ENCODE measurements around the gene PFKFB1. TPM values are rescaled to one million over a fixed set of nuclear protein-coding genes. Genes with fewer than 3 reads are reported as not detected.

PFKFB1 gene
- total and polyA plus RNA-seq, 4 donors = 2.9 to 19.2 (median 7.3) TPM

DNA sequence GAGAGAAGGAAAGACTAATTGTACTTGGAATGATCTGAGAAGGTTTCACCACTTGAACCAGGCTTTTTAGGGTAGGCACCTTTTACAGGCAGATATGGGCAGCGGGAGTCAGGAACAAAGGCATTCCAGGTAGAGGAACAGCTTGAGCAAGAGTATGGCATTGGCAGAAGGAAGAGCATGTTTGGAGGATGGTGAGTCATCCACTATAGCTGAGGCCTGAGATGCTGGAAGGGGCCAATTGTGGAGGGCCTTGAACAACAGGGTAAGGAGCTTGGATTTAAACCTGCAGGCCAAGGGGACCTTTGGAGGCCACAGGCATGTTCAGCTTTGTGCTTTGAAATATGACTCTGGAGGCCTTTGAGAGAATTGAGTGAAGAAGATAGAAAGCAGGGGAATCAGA lies 32.2 kb downstream of the PFKFB1 start:
- Histone ChIP-seq H3K9ac (ENCODE audit: low read depth in 1 of 2, low read length in 2 of 2) (no peak overlapping the region), H3K27ac (ENCODE audit: low read depth in 1 of 2, low read length in 2 of 2) (no peak overlapping the region), H3K4me3 (ENCODE audit: low read depth in 1 of 3, low read length in 3 of 3) (no peak overlapping the region), H3K36me3 (ENCODE audit: control insufficient read depth in 4 of 4, insufficient read depth in 3 of 4, low read depth in 1 of 4, low read length in 3 of 4) (peaks cover 0 to 15% (median 6%) of the 10 kb centered on the region in 4 donors), H3K4me1 (ENCODE audit: control insufficient read depth in 4 of 4, insufficient read depth in 4 of 4, low read length in 3 of 4) (no peaks in the 10 kb centered on the region), H3K9me3 (ENCODE audit: control insufficient read depth in 4 of 4, low read length in 3 of 4) (no peaks in the 10 kb centered on the region), H3K27me3 (ENCODE audit: control insufficient read depth in 4 of 4, insufficient read depth in 4 of 4, low read length in 3 of 4) (peaks cover 0 to 4% (median 0%) of the 10 kb centered on the region in 4 donors)
- WGBS = 93% methylated on average over 1 of the region's 1 CpG
- no peak for DNase-seq (ENCODE audit: low spot score)
- no peak for TF ChIP-seq FOXA2 (IDR thresholded peaks at IDR 0.05)
- no peak for TF ChIP-seq GABPA (IDR thresholded peaks at IDR 0.05 in 1 of 2, conservative IDR thresholded peaks at IDR 0.05 in 1 of 2)
- TF ChIP-seq, protein P1, sequence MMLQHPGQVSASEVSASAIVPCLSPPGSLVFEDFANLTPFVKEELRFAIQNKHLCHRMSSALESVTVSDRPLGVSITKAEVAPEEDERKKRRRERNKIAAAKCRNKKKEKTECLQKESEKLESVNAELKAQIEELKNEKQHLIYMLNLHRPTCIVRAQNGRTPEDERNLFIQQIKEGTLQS (IDR thresholded peaks at IDR 0.05) = no peak
- TF ChIP-seq RAD21 (IDR thresholded peaks at IDR 0.05) = no peak
- TF ChIP-seq, protein P2, sequence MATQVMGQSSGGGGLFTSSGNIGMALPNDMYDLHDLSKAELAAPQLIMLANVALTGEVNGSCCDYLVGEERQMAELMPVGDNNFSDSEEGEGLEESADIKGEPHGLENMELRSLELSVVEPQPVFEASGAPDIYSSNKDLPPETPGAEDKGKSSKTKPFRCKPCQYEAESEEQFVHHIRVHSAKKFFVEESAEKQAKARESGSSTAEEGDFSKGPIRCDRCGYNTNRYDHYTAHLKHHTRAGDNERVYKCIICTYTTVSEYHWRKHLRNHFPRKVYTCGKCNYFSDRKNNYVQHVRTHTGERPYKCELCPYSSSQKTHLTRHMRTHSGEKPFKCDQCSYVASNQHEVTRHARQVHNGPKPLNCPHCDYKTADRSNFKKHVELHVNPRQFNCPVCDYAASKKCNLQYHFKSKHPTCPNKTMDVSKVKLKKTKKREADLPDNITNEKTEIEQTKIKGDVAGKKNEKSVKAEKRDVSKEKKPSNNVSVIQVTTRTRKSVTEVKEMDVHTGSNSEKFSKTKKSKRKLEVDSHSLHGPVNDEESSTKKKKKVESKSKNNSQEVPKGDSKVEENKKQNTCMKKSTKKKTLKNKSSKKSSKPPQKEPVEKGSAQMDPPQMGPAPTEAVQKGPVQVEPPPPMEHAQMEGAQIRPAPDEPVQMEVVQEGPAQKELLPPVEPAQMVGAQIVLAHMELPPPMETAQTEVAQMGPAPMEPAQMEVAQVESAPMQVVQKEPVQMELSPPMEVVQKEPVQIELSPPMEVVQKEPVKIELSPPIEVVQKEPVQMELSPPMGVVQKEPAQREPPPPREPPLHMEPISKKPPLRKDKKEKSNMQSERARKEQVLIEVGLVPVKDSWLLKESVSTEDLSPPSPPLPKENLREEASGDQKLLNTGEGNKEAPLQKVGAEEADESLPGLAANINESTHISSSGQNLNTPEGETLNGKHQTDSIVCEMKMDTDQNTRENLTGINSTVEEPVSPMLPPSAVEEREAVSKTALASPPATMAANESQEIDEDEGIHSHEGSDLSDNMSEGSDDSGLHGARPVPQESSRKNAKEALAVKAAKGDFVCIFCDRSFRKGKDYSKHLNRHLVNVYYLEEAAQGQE (IDR thresholded peaks at IDR 0.05) = no peak
- no peak for TF ChIP-seq NR2F2 (IDR thresholded peaks at IDR 0.05)
- TF ChIP-seq FOXA1 (IDR thresholded peaks at IDR 0.05) = no peak
- TF ChIP-seq, protein P3, sequence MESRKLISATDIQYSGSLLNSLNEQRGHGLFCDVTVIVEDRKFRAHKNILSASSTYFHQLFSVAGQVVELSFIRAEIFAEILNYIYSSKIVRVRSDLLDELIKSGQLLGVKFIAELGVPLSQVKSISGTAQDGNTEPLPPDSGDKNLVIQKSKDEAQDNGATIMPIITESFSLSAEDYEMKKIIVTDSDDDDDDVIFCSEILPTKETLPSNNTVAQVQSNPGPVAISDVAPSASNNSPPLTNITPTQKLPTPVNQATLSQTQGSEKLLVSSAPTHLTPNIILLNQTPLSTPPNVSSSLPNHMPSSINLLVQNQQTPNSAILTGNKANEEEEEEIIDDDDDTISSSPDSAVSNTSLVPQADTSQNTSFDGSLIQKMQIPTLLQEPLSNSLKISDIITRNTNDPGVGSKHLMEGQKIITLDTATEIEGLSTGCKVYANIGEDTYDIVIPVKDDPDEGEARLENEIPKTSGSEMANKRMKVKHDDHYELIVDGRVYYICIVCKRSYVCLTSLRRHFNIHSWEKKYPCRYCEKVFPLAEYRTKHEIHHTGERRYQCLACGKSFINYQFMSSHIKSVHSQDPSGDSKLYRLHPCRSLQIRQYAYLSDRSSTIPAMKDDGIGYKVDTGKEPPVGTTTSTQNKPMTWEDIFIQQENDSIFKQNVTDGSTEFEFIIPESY (IDR thresholded peaks at IDR 0.05) = no peak
- no peak for TF ChIP-seq JUND (IDR thresholded peaks at IDR 0.05)
- TF ChIP-seq HNF4A (conservative IDR thresholded peaks at IDR 0.05) = no peak
- TF ChIP-seq YY1 (IDR thresholded peaks at IDR 0.05) = no peak
- no peak for TF ChIP-seq SP1 (IDR thresholded peaks at IDR 0.05)
- no peak for TF ChIP-seq EGR1 (IDR thresholded peaks at IDR 0.05; ENCODE audit: low read depth in 2 of 2)
- no peak for TF ChIP-seq TAF1 (conservative IDR thresholded peaks at IDR 0.05)
- no peak for TF ChIP-seq HNF4G (IDR thresholded peaks at IDR 0.05)
- no peak for TF ChIP-seq RXRA (IDR thresholded peaks at IDR 0.05)
- TF ChIP-seq, protein P4, sequence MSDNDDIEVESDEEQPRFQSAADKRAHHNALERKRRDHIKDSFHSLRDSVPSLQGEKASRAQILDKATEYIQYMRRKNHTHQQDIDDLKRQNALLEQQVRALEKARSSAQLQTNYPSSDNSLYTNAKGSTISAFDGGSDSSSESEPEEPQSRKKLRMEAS (IDR thresholded peaks at IDR 0.05) = no peak

DNA sequence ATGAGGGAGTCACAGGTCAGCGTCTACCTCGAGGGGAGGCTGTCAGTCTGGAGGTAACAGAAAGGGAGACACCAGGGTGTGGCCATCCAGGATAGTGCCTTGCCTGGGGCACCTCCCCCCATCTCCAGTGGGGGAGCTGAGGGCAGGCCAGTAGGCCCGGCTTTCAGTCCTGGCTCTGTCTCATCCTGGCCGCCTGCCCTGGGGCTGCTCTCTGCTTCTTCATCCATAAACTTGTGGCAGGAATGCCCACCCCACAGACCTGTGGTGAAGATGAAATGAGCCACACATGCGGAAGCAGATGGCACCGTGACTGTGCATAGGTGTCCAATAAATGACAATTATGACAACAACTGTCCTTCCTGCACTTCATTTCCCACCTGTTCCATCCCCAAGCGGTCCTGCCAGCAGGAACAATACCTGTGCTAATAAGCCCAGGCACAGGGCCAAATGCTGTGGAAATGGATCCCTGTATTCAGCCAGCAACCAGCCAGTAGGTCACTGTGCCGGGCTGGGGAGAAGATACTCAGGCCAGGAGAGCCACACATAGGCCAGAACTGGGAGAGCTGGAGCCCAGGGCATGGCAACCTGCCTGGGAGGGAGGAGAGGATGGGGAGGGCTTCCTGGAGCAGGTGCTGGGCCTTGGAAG lies 43.1 kb downstream of the PFKFB1 start:
- no peak overlapping the region for H3K4me3 ChIP-seq (ENCODE audit: low read depth in 1 of 3, low read length in 3 of 3)
- DNase-seq (ENCODE audit: low spot score) = no peak
- H3K36me3 ChIP-seq (ENCODE audit: control insufficient read depth in 4 of 4, insufficient read depth in 3 of 4, low read depth in 1 of 4, low read length in 3 of 4) = peaks cover 0 to 24% (median 11%) of the 10 kb centered on the region in 4 donors
- no peaks in the 10 kb centered on the region for H3K9me3 ChIP-seq (ENCODE audit: control insufficient read depth in 4 of 4, low read length in 3 of 4)
- no peak overlapping the region for H3K9ac ChIP-seq (ENCODE audit: low read depth in 1 of 2, low read length in 2 of 2)
- H3K4me1 ChIP-seq (ENCODE audit: control insufficient read depth in 4 of 4, insufficient read depth in 4 of 4, low read length in 3 of 4) = no peaks in the 10 kb centered on the region
- H3K27ac ChIP-seq (ENCODE audit: low read depth in 1 of 2, low read length in 2 of 2) = no peak overlapping the region
- H3K27me3 ChIP-seq (ENCODE audit: control insufficient read depth in 4 of 4, insufficient read depth in 4 of 4, low read length in 3 of 4) = no peaks in the 10 kb centered on the region
- WGBS = 70% methylated on average over 8 of the region's 8 CpGs
- TF ChIP-seq, protein P2 (IDR thresholded peaks at IDR 0.05) = no peak
- TF ChIP-seq, protein P1 (IDR thresholded peaks at IDR 0.05) = no peak
- TF ChIP-seq YY1 (IDR thresholded peaks at IDR 0.05) = no peak
- TF ChIP-seq, protein P4 (IDR thresholded peaks at IDR 0.05) = no peak
- TF ChIP-seq TAF1 (conservative IDR thresholded peaks at IDR 0.05) = no peak
- no peak for TF ChIP-seq RAD21 (IDR thresholded peaks at IDR 0.05)
- TF ChIP-seq HNF4G (IDR thresholded peaks at IDR 0.05) = no peak
- TF ChIP-seq EGR1 (IDR thresholded peaks at IDR 0.05; ENCODE audit: low read depth in 2 of 2) = no peak
- no peak for TF ChIP-seq FOXA1 (IDR thresholded peaks at IDR 0.05)
- TF ChIP-seq HNF4A (conservative IDR thresholded peaks at IDR 0.05) = no peak
- no peak for TF ChIP-seq SP1 (IDR thresholded peaks at IDR 0.05)
- TF ChIP-seq, protein P5, sequence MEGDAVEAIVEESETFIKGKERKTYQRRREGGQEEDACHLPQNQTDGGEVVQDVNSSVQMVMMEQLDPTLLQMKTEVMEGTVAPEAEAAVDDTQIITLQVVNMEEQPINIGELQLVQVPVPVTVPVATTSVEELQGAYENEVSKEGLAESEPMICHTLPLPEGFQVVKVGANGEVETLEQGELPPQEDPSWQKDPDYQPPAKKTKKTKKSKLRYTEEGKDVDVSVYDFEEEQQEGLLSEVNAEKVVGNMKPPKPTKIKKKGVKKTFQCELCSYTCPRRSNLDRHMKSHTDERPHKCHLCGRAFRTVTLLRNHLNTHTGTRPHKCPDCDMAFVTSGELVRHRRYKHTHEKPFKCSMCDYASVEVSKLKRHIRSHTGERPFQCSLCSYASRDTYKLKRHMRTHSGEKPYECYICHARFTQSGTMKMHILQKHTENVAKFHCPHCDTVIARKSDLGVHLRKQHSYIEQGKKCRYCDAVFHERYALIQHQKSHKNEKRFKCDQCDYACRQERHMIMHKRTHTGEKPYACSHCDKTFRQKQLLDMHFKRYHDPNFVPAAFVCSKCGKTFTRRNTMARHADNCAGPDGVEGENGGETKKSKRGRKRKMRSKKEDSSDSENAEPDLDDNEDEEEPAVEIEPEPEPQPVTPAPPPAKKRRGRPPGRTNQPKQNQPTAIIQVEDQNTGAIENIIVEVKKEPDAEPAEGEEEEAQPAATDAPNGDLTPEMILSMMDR (IDR thresholded peaks at IDR 0.05; ENCODE audit: low read depth, low read length, missing input control) = no peak
- no peak for TF ChIP-seq GABPA (IDR thresholded peaks at IDR 0.05 in 1 of 2, conservative IDR thresholded peaks at IDR 0.05 in 1 of 2)
- no peak for TF ChIP-seq RXRA (IDR thresholded peaks at IDR 0.05)
- TF ChIP-seq NR2F2 (IDR thresholded peaks at IDR 0.05) = no peak
